ENCODE results near the gene GPX4.

GPX4 gene

DNA sequence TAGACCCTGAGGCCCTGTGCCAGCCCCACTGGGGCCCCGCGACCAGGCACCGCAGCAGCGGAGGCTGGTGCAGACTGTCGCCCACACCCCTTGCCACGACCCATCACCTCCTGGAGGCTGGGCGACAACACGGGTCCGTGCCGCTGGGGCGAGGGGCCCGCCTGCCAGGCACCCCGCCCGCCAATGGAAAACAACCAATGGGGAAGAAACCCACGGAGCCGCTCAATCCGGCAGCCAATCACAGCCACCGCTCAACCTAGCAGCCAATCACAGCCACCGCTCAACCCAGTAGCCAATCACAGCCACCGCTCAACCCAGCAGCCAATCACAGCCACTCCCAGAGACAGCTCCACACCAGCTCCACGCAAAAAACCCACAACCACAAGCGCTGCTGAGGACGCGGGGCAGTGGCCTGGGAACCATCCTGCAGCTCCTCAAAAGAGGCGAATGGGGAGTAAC is 29.7 kb downstream of the GPX4 start:
- no peak for DNase-seq

DNA sequence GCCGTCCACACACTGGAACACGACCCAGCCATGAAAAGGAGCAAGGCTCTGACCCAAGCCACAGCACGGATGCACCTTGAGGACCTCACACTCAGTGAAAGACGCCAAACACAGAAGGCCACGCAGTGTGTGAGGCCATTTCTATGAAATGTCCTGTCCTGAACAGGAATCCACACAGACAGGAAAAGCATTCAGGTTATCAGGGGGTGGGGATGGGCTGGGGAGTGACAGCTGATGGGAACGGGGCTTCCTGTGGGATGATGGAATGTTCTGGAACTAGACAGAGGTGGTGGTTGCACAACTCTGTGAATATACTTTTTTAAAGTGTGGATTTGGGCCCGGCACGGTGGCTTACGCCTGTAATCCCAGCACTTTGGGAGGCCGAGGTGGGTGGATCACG is 30.6 kb downstream of the GPX4 start:
- no peak for DNase-seq

- DNase-seq = no peak
Measured at GRCh38 chr19:1135454-1135853, 31.7 kb downstream of the GPX4 start.

- DNase-seq = no peak
Measured at GRCh38 chr19:1136201-1136600, 32.4 kb downstream of the GPX4 start.

- no peak for DNase-seq
Measured at GRCh38 chr19:1136621-1137317, 33.0 kb downstream of the GPX4 start.

- DNase-seq = no peak
Measured at GRCh38 chr19:1138121-1138520, 34.3 kb downstream of the GPX4 start.

- no peak for DNase-seq
Measured at GRCh38 chr19:1139126-1139525, 35.3 kb downstream of the GPX4 start.

GRCh38 chr19:1140272-1141027 is 36.7 kb downstream of the GPX4 start:
- DNase-seq = no peak

GRCh38 chr19:1141944-1142343 is 38.1 kb downstream of the GPX4 start:
- DNase-seq = no peak

- no peak for DNase-seq
Measured at GRCh38 chr19:1143828-1144399, 40.1 kb downstream of the GPX4 start.

DNA sequence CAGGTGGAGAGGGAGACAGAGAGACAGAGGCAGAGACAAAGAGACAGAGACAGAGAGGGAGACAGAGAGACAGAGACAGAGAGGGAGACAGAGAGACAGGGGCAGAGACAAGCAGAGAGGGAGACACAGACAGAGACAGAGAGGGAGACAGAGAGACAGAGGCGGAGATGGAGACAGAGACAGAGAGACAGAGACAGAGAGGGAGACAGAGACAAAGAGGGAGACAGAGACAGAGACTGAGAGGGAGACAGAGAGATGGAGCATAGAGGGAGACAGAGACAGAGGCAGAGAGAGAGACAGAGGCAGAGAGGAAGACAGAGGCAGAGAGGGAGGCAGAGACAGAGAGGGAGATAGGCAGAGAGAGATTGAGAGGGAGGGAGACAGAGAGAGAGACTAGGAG is 40.9 kb downstream of the GPX4 start:
- no peak for DNase-seq

DNA sequence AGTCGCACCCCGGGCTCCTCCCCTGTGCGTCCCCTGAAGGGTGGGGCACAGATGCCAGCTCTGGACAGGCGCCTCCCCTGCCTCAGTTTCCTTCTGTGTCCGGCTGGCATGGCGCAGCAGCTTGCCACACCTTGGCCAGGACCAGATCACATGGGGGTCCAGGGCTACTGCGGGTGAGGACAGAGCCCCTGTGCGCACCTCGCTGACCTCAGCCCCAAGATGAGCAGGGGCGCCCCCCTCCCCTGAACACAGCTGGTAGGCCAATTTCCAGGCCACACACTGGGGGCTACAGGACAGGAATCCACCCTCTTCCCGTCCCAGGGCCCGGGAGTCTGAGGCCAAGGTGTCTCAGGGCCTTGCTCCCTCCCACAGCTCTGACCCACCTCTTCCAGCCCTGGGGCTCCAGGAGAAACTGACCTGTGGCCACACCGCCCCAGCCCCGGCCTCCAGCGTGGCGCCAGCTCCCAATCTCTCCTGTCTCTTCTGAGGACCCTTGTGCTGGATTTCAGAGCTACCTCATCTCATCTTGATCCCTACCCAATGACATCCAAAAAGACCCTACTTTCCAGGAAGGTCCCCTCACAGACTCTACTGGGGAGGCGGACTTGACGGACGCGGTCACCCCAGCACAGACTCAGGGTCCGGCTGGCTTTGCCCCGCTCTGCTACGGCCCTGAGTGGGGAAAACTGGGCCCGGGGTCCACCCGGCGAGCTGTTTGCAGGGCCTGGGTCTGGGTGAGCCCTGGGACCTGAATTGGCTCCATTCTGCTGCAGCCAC is 42.0 kb downstream of the GPX4 start:
- no peak for DNase-seq

DNA sequence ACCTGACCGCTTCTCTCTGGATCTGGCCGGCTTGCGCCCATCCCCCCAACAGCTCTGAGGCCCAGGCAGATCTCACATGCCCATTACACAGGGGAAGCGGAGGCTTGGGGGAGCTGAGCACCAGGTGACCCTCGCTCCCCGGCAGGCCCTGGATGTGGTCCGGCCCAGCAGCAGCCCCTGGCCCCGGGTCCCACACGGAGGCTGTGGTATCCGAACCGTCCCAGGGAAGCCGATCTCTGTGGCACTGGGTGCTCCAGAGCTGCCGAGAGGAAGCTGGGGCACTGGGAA is 42.6 kb downstream of the GPX4 start:
- no peak for DNase-seq

DNA sequence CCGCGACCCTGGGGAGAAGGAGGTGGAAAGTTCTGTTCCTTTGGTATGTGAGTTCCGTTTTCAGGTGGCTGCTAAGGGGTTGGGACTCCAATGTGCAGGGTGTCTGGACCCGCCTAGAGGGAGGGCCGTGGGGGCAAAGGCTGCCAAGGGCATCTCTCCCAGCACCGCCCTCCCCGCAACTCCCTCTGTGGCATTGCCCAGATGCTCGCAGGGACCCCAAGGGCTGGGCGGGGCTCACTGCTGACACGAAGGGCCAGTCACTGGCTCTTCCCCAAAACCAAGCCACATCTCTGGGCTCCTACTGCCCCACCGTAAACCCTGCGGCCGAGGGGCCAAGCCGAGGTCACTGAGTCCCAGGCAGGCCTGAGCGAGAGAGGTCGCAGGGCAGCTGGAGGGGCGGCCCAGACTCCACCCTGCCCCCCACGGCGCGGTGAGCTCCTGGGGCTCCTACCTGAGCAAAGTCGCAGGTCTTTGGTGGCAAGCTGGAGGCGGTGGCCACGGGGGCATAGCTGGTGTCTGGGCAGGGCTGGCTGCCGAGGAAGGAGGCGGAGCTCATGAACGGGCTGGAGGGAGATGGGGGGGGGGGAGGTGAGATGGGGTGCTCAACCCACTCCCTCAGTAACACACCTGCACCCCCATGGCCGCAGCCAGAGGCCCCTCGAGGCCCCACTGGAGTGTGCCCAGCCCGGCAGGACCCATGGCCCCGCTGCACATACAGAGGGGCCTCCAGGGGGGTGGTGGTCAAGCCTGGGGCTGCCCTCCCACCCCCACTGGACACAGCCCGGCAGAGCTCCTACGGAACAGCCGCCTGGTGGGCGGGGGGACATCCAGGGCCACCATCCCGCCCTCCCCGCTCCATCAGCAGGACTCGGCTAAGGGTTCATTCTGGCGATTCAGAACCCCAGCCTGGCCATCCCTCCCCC is 43.3 kb downstream of the GPX4 start:
- no peak for DNase-seq

- no peak for DNase-seq
Measured at GRCh38 chr19:1147934-1148549, 44.2 kb downstream of the GPX4 start.

- DNase-seq = no peak
Measured at GRCh38 chr19:1149259-1150045, 45.7 kb downstream of the GPX4 start.

GRCh38 chr19:1150333-1151036 is 46.7 kb downstream of the GPX4 start:
- no peak for DNase-seq

- DNase-seq = no peak
Measured at GRCh38 chr19:1151037-1151724, 47.4 kb downstream of the GPX4 start.

GRCh38 chr19:1151917-1152587 is 48.3 kb downstream of the GPX4 start:
- DNase-seq = no peak

Measured in SIG-M5 (cell line).